ENCODE measurements around the gene XDH.

- TF ChIP-seq EZH2phosphoT487 (IDR thresholded peaks at IDR 0.05; ENCODE audit: insufficient read depth, low read depth) = no peak
- TF ChIP-seq EZH2 (IDR thresholded peaks at IDR 0.05; ENCODE audit: insufficient read depth, poor library complexity, severe bottlenecking) = no peak
These were observed 111.5 kb downstream of the XDH start for GRCh38 chr2:31302940-31303563.

All from GM23248 (cell line).